Ovary (tissue), 9 donors: ENCODE results near the gene MTFR2. TPM values are rescaled to one million over a fixed set of nuclear protein-coding genes. Genes with fewer than 3 reads are reported as not detected.

Experiments used
- DNase-seq, 5 donors: peaks; one replicate each; pipeline ENCODE4 v3.0.0-alpha.2; 2019 to 2020
- H3K27ac ChIP-seq, 2 donors: fragments of 200-600 bp; one replicate each; pipeline versions ENCODE4 v1.5.1 to v1.8.0; 2019 to 2022
- H3K27me3 ChIP-seq: fragments of 200-600 bp; one replicate; pipeline ENCODE4 v1.8.0; 2022
- H3K36me3 ChIP-seq: fragments of 200-600 bp; sonication (generic); one replicate; pipeline ENCODE4 v1.5.1; 2019
- H3K4me1 ChIP-seq: one replicate; pipeline ENCODE4 v1.8.1; 2013; ENCODE audit warnings: mild to moderate bottlenecking, moderate library complexity; ENCODE audit not compliant: insufficient read depth
- H3K4me3 ChIP-seq: fragments of 200-600 bp; sonication (generic); one replicate; pipeline ENCODE4 v1.5.1; 2017
- H3K9me3 ChIP-seq, 2 donors: fragments of 200-600 bp in 1 of 2; sonication (generic) in 1 of 2; one replicate each; pipeline versions ENCODE4 v1.5.1 to v1.8.1; 2013 to 2019; ENCODE audit warnings: mild to moderate bottlenecking in 1 of 2, moderate library complexity in 1 of 2
- EP300 ChIP-seq: sonication (generic); formaldehyde crosslinking; IDR thresholded peaks from one replicate; pipeline ENCODE4 v1.6.1; 2017; ENCODE audit warnings: antibody characterized with exemption
- POLR2A ChIP-seq: fragments of 450-650 bp; IDR thresholded peaks from one replicate; pipeline ENCODE4 v1.6.1; 2017; ENCODE audit warnings: antibody characterized with exemption, mild to moderate bottlenecking, moderate library complexity
- WGBS, 3 donors: extraction: QIAGEN DNeasy Blood & Tissue Kit in 1 of 3; methylation state at CpG; one replicate each; pipeline versions ENCODE4 v1.1.5 to v1.1.7; 2013 to 2017; 5-methylcytosine and 5-hydroxymethylcytosine counted together
- intact Hi-C, 4 donors: fragments of 100-400 bp; cut with DNase I; formaldehyde crosslinking; loops; one replicate each; pipeline versions ENCODE4 v1.11.0 to v1.15.1; 2022 to 2023
- polyA plus RNA-seq, 2 donors: library from polyadenylated mRNA; stranded (reverse); fragments of 200-250 nt in 1 of 2; fragments of 350-450 nt in 1 of 2; fragmentation: Illumina TruSeq in 1 of 2; extraction: RNeasy Lipid Tissue Mini Kit (QIAGEN cat#74804) in 1 of 2; gene quantifications; one replicate each; pipeline ENCODE4 v1.2.3, GENCODE V29; 2013 to 2014
- total RNA-seq, 7 donors: library from RNA; depleted of rRNA in 2 of 7; stranded (reverse); fragments of >200 nt in 2 of 7; fragmentation: NEBNext Ultra II Directional in 3 of 7; extraction: Animal tissue kit (Norgen Biotek cat#: 25700) in 3 of 7; gene quantifications; one replicate each; pipeline versions ENCODE4 v1.1.0 to v1.2.4, GENCODE V29; 2016 to 2023
- TF ChIP-seq, protein P1 (sequence below), 3 donors: fragments of 450-650 bp in 2 of 3; fragments of 200-600 bp in 1 of 3; IDR thresholded peaks; one replicate each; pipeline versions ENCODE4 v1.5.1 to v1.8.0; 2016 to 2022; ENCODE audit warnings: antibody characterized with exemption in 3 of 3, mild to moderate bottlenecking in 1 of 3
- donor health status: DM: no; HTN: no; CAD: no; lungs with moderate emphysema.
- donor health status: DM: no; HTN: no; CAD: no.
- donor health status: Bipolar disorder and iron deficiency.
- donor health status: DM: yes; HTN: yes; CAD: no.
- donor health status: DM: no; HTN: no; CAD: no.
- donor health status: DM: yes; HTN: yes; CAD: no.

MTFR2 gene
- total and polyA plus RNA-seq, 9 donors: 0.25 to 0.75 (median 0.43) TPM; not detected in 3

DNA sequence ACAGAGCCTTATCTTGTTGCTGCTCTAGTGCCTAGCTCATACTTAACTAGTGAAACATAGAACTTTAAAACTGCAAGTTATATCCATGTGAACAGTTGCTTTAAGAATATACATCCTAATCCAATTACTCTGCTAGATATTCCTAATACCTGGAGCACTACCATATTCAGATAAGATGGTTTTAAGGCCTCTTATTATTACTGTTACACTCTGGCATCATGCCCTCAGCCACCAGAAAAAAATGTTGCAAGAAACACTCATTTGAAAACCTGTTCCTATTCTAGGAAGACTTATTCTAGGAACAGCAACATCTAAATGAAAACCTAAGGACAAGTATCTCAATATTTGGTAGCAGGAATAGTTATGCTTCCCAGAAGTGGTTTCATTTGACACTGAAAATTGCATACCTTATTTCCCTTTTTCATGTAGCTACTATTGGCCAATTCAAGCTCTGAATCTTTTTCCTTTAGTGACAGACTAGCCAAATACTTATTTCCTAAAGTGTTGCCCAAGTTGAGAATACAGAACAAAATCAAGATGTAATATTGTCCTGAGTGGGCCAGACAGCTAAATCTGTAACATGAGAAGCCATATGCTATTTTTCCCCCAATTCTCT, 4.8 kb upstream of the MTFR2 start:
- no peaks in the 10 kb centered on the region for H3K9me3 ChIP-seq
- intact Hi-C loops: no loop called here

DNA sequence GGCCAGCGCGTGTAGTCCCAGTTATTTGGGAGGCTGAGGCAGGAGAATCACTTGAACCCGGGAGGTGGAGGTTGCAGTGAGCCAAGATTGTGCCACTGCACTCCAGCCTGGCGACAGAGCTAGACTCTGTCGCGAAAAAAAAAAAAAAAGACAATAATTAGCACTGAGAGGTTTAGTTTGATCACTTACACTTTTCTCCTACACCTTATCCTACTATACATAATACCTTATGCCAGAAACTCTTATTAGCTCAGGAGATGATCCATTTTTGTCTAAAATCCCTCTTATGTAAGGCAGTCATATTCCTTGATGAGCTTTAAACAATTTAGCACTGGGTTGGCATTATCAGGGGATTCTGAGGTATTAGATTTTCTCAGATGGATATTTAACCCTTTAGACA, 3.6 kb upstream of the MTFR2 start:
- 70 to 71% (median 71%) methylated on average over 6 of the region's 6 CpGs for WGBS, 3 donors

More for the DNA sequence above, 4.8 kb upstream of the MTFR2 start:
- Histone ChIP-seq H3K27me3 (no peaks in the 10 kb centered on the region), H3K27ac (no peak overlapping the region), H3K4me3 (no peak overlapping the region), H3K4me1 (no peaks in the 10 kb centered on the region), H3K36me3 (no peaks in the 10 kb centered on the region)
- DNase-seq: no peak
- no peak for TF ChIP-seq EP300
- TF ChIP-seq POLR2A: no peak
- TF ChIP-seq, protein P1, sequence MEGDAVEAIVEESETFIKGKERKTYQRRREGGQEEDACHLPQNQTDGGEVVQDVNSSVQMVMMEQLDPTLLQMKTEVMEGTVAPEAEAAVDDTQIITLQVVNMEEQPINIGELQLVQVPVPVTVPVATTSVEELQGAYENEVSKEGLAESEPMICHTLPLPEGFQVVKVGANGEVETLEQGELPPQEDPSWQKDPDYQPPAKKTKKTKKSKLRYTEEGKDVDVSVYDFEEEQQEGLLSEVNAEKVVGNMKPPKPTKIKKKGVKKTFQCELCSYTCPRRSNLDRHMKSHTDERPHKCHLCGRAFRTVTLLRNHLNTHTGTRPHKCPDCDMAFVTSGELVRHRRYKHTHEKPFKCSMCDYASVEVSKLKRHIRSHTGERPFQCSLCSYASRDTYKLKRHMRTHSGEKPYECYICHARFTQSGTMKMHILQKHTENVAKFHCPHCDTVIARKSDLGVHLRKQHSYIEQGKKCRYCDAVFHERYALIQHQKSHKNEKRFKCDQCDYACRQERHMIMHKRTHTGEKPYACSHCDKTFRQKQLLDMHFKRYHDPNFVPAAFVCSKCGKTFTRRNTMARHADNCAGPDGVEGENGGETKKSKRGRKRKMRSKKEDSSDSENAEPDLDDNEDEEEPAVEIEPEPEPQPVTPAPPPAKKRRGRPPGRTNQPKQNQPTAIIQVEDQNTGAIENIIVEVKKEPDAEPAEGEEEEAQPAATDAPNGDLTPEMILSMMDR (IDR thresholded peaks at IDR 0.05): no peak

DNA sequence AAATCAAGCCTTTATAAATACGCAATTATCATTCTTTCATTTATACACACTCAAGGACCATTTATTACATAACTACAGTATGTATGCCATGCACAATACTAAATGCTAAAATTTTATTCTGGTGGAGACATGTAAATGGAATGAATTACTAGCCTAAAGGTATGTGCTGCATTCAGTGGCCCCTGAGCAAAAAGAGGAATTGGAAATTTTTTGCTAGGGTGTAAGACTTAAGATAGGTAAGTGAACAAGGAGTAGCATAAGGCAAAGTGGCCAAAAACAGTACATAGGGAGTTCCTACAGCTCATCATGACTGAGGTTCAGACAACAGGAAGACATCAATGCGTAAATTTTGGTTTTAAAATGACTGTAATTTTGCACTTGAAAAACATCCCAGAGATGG, 2.3 kb upstream of the MTFR2 start:
- intact Hi-C loops: no loop called here
- H3K36me3 ChIP-seq: no peaks in the 10 kb centered on the region
- 45 to 60% (median 55%) methylated on average over 2 of the region's 2 CpGs for WGBS, 3 donors
- H3K27me3 ChIP-seq: no peaks in the 10 kb centered on the region
- no peak overlapping the region for H3K4me3 ChIP-seq
- TF ChIP-seq POLR2A (no peak), EP300 (no peak)
- TF ChIP-seq, protein P1 (IDR thresholded peaks at IDR 0.05): no peak
- DNase-seq: no peak
- no peaks in the 10 kb centered on the region for H3K9me3 ChIP-seq
- no peak overlapping the region for H3K27ac ChIP-seq
- H3K4me1 ChIP-seq: peaks cover 3% of the 10 kb centered on the region

More for the DNA sequence above, 3.6 kb upstream of the MTFR2 start:
- peaks cover 3% of the 10 kb centered on the region for H3K4me1 ChIP-seq
- TF ChIP-seq, protein P1 (IDR thresholded peaks at IDR 0.05): no peak
- TF ChIP-seq POLR2A (no peak), EP300 (no peak)
- no peaks in the 10 kb centered on the region for H3K9me3 ChIP-seq
- H3K36me3 ChIP-seq: no peaks in the 10 kb centered on the region
- no peak for DNase-seq
- no peaks in the 10 kb centered on the region for H3K27me3 ChIP-seq
- intact Hi-C loops: no loop called here
- H3K27ac ChIP-seq: no peak overlapping the region
- no peak overlapping the region for H3K4me3 ChIP-seq

DNA sequence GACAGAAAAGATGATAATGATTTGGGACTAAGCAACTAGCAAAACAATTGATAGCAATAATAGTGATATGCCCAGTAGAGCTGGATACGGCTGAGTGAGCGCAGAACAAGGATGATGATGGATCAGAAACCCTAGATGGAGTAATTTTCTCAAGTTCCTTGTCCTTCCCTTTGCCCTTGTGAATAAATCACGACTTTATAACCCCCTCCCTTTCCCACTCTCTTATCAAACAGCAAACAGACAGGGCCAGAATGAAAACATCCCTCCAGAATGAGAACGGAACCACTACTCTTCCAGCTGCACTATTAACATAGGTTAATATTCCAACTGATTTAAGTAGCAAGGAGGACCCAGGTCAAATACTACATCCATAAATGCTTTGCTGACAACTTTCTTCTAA, 1.3 kb upstream of the MTFR2 start:
- no peak for DNase-seq
- 21 to 28% (median 21%) methylated on average over 4 of the region's 4 CpGs for WGBS, 3 donors
- no peak overlapping the region for H3K27ac ChIP-seq
- peaks cover 3% of the 10 kb centered on the region for H3K4me1 ChIP-seq
- TF ChIP-seq EP300: no peak
- TF ChIP-seq, protein P1 (IDR thresholded peaks at IDR 0.05): no peak
- TF ChIP-seq POLR2A: no peak
- intact Hi-C loops: no loop called here
- H3K27me3 ChIP-seq: no peaks in the 10 kb centered on the region
- no peaks in the 10 kb centered on the region for H3K9me3 ChIP-seq
- no peak overlapping the region for H3K4me3 ChIP-seq
- no peaks in the 10 kb centered on the region for H3K36me3 ChIP-seq

DNA sequence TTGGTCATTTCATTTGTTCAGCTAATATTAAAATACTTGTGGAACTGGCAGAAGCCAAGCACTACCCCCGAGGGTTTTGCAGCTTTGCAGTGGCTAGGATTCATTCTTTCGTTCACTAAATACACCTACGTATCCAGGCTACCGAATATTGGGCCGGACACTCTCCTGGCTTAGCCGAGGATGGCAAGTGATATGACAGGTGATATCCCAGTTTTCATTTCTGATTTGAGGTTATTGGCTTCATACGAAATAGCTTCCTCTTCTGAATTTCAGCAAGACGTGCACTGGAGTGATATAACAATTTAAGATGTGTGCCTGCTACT, 536 bp upstream of the MTFR2 start:
- Histone ChIP-seq H3K4me3 (peak overlapping the region; percentile 60), H3K36me3 (no peaks in the 10 kb centered on the region), H3K9me3 (no peaks in the 10 kb centered on the region), H3K27ac (no peak overlapping the region), H3K4me1 (peaks cover 3% of the 10 kb centered on the region), H3K27me3 (no peaks in the 10 kb centered on the region)
- intact Hi-C loops: no loop called here
- WGBS, 3 donors: 1% methylated on average over 8 of the region's 8 CpGs
- DNase-seq: no peak
- TF ChIP-seq, protein P1 (IDR thresholded peaks at IDR 0.05): no peak
- no peak for TF ChIP-seq POLR2A
